MM.1S (cell line): ENCODE results near the gene NFKBIE.

Source experiments
- DNase-seq: peaks from one replicate; pipeline ENCODE4 v3.0.0-alpha.2; 2015
- H2AFZ ChIP-seq: fragments of 300-600 bp; sonication (generic); 2 replicates; pipeline ENCODE4 v1.6.0; 2016; ENCODE audit warnings: antibody characterized with exemption, low read length
- H3F3A ChIP-seq: fragments of 300-600 bp; sonication (generic); 2 replicates; pipeline ENCODE4 v1.6.1; 2016; ENCODE audit warnings: mild to moderate bottlenecking, antibody characterized with exemption, low read length, moderate library complexity, mixed read lengths; ENCODE audit not compliant: insufficient read depth
- H3K27ac ChIP-seq: fragments of 300-600 bp; sonication (generic); 2 replicates; pipeline ENCODE4 v1.5.1; 2016; ENCODE audit warnings: mild to moderate bottlenecking, low read length
- H3K27me3 ChIP-seq: fragments of 300-600 bp; sonication (generic); replicated peaks from 2 replicates; pipeline ENCODE4 v1.6.0; 2016; ENCODE audit warnings: low read length; ENCODE audit not compliant: insufficient read depth
- H3K36me3 ChIP-seq: fragments of 300-600 bp; sonication (generic); replicated peaks from 2 replicates; pipeline ENCODE4 v1.6.1; 2016; ENCODE audit warnings: mild to moderate bottlenecking, low read length, mixed read lengths; ENCODE audit not compliant: insufficient read depth
- H3K4me1 ChIP-seq: fragments of 300-600 bp; sonication (generic); 2 replicates; pipeline ENCODE4 v1.6.1; 2016; ENCODE audit warnings: low read length, mixed read lengths
- H3K4me2 ChIP-seq: fragments of 300-600 bp; sonication (generic); 2 replicates; pipeline ENCODE4 v1.6.0; 2016; ENCODE audit warnings: low read depth, low read length
- H3K4me3 ChIP-seq: fragments of 300-600 bp; sonication (generic); 2 replicates; pipeline ENCODE4 v1.5.1; 2016; ENCODE audit warnings: low read length, mixed read lengths
- H3K79me2 ChIP-seq: fragments of 300-600 bp; sonication (generic); 2 replicates; pipeline ENCODE4 v1.6.1; 2016; ENCODE audit warnings: mixed run types, low read length, mixed read lengths
- H3K9ac ChIP-seq: fragments of 300-600 bp; sonication (generic); 2 replicates; pipeline ENCODE4 v1.6.1; 2016; ENCODE audit warnings: low read length, mixed read lengths
- H3K9me2 ChIP-seq: fragments of 300-600 bp; sonication (generic); replicated peaks from 2 replicates; pipeline ENCODE4 v1.6.1; 2016; ENCODE audit warnings: mild to moderate bottlenecking, low read length, mixed read lengths; ENCODE audit not compliant: insufficient read depth
- H3K9me3 ChIP-seq: fragments of 300-600 bp; sonication (generic); replicated peaks from 2 replicates; pipeline ENCODE4 v1.6.1; 2016; ENCODE audit warnings: mild to moderate bottlenecking, low read length, mixed read lengths; ENCODE audit not compliant: insufficient read depth
- H4K20me1 ChIP-seq: fragments of 300-600 bp; sonication (generic); 2 replicates; pipeline ENCODE4 v1.6.1; 2016; ENCODE audit warnings: mild to moderate bottlenecking, low read length, moderate library complexity, mixed read lengths; ENCODE audit not compliant: insufficient read depth
- EZH2 ChIP-seq: fragments of 300-600 bp; sonication (generic); optimal IDR thresholded peaks from 2 replicates; pipeline ENCODE3; 2017; ENCODE audit warnings: low read depth, mild to moderate bottlenecking, antibody characterized with exemption, low read length, mixed read lengths
- EZH2phosphoT487 ChIP-seq: fragments of 300-600 bp; sonication (generic); IDR thresholded peaks from 2 replicates; pipeline ENCODE4 v1.6.1; 2018; ENCODE audit warnings: antibody characterized with exemption, low read length
- TF ChIP-seq, protein P1 (sequence below): fragments of 300-600 bp; sonication (generic); IDR thresholded peaks from 2 replicates; pipeline ENCODE4 v1.5.1; 2016; ENCODE audit warnings: antibody characterized with exemption, low read length, mixed read lengths

NFKBIE gene

DNA sequence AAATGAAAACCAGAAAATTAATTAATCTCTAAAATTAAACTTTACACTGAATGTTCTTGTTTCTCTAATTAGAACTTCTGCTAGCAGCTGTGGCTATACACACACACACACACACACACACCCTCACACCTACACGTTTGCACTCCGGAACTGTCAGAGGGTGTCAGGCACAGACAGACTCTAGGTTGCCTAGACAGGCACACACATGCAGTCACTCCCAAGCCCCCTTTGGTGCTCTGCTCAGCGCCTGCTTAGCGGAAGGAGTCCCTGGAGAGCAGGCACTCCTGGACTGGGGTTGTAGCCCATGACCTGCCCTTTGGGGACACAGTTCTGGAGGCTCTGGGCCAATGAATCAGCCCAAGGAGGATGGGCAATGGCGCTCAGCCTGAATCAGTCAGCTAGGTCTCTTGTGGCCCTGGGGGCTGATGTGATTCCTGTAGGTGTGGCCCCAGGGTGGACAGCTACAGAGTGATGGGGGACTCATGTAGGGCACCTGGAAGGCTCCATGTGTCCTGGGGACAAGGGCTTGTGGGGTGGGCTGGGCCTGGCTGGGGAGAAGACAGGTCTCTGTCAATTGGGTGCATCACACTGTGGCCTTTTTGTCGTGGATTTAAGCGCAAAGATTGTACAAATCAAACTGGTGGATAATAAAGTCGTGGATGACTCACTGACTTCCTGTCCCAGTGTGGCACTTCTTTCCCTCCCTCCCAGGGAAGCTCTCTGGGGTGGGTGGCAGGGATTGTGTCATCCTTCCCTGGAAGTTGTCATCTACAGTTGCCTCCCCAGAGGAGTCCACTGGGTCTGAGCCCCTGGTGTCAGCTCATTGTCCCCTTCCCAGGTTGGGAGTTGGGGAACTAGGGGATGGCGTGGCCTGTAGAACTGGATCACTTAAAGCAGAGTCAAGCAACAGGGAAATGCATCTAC, 13.7 kb upstream of the NFKBIE start:
- H3K27me3 ChIP-seq, result peaks cover 55% of the 10 kb centered on the region

DNA sequence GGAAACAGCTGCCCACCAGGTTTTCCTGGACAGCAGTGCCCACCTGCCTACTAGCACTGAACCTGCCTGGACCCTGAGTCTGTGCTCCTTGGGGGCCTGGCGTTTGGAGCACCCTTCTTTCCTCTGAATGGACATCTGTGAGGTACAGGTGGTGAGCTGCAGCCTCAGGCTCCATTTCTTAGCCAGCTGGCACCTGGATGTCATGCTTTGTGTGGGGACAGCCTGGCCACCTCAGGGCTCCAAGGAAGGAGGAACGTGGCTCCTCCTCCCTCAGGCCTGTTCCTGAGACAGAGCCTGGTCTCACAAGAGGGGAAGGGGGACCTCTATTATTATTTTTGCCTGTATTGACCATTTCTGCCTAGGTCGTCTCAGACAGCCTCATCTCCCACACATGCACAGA, 13.0 kb upstream of the NFKBIE start:
- DNase-seq, result no peak
- Histone ChIP-seq H3K9ac (no peak overlapping the region), H3K27ac (no peak overlapping the region), H3K4me1 (no peaks in the 10 kb centered on the region), H3K36me3 (no peaks in the 10 kb centered on the region), H3K4me3 (no peak overlapping the region), H3K9me3 (no peaks in the 10 kb centered on the region), H4K20me1 (no peaks in the 10 kb centered on the region), H3K4me2 (no peak overlapping the region), H2AFZ (no peak overlapping the region), H3K79me2 (no peaks in the 10 kb centered on the region), H3K27me3 (peaks cover 53% of the 10 kb centered on the region), H3F3A (no peaks in the 10 kb centered on the region), H3K9me2 (no peaks in the 10 kb centered on the region)
- no peak for TF ChIP-seq EZH2phosphoT487
- TF ChIP-seq, protein P1, sequence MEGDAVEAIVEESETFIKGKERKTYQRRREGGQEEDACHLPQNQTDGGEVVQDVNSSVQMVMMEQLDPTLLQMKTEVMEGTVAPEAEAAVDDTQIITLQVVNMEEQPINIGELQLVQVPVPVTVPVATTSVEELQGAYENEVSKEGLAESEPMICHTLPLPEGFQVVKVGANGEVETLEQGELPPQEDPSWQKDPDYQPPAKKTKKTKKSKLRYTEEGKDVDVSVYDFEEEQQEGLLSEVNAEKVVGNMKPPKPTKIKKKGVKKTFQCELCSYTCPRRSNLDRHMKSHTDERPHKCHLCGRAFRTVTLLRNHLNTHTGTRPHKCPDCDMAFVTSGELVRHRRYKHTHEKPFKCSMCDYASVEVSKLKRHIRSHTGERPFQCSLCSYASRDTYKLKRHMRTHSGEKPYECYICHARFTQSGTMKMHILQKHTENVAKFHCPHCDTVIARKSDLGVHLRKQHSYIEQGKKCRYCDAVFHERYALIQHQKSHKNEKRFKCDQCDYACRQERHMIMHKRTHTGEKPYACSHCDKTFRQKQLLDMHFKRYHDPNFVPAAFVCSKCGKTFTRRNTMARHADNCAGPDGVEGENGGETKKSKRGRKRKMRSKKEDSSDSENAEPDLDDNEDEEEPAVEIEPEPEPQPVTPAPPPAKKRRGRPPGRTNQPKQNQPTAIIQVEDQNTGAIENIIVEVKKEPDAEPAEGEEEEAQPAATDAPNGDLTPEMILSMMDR, result no peak
- no peak for TF ChIP-seq EZH2

More for the DNA sequence above, 13.7 kb upstream of the NFKBIE start:
- Histone ChIP-seq H4K20me1 (no peaks in the 10 kb centered on the region), H3K4me1 (no peaks in the 10 kb centered on the region), H3K9me3 (no peaks in the 10 kb centered on the region), H3K36me3 (no peaks in the 10 kb centered on the region), H3K27ac (no peak overlapping the region), H2AFZ (no peak overlapping the region), H3K9ac (no peak overlapping the region), H3F3A (no peaks in the 10 kb centered on the region), H3K4me2 (no peak overlapping the region), H3K79me2 (no peaks in the 10 kb centered on the region), H3K9me2 (no peaks in the 10 kb centered on the region), H3K4me3 (no peak overlapping the region)
- DNase-seq, result no peak
- TF ChIP-seq EZH2 (no peak), EZH2phosphoT487 (no peak)
- TF ChIP-seq, protein P1, result no peak

DNA sequence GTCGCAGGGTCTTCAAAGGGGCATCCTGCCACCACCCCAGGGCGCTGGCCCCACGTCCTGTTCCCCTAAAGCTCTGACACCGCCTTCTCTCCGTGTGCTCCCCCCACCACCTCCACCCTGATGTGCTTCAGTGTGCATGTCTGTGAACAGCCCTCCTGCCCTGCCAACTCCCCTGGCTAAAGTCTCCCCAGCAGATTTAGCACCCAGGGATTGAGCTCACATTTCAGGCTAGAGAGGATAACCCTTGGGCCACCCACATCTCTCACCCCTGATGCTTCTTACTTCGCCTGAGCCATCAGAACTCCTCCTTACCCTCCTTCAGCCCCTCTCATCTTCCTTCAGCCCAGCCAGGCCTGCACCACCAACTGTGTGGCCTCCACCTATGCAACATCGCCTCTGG, 12.4 kb upstream of the NFKBIE start:
- TF ChIP-seq EZH2phosphoT487 (no peak), EZH2 (no peak)
- TF ChIP-seq, protein P1, result no peak
- Histone ChIP-seq H3K4me1 (no peaks in the 10 kb centered on the region), H3K27me3 (peaks cover 55% of the 10 kb centered on the region), H3K27ac (no peak overlapping the region), H2AFZ (no peak overlapping the region), H3K9me3 (no peaks in the 10 kb centered on the region), H3K79me2 (no peaks in the 10 kb centered on the region), H3K4me2 (no peak overlapping the region), H4K20me1 (no peaks in the 10 kb centered on the region), H3K36me3 (no peaks in the 10 kb centered on the region), H3F3A (no peaks in the 10 kb centered on the region), H3K9me2 (no peaks in the 10 kb centered on the region), H3K9ac (no peak overlapping the region), H3K4me3 (no peak overlapping the region)
- DNase-seq, result no peak
